ENCODE results near the gene DOCK2.

DNA sequence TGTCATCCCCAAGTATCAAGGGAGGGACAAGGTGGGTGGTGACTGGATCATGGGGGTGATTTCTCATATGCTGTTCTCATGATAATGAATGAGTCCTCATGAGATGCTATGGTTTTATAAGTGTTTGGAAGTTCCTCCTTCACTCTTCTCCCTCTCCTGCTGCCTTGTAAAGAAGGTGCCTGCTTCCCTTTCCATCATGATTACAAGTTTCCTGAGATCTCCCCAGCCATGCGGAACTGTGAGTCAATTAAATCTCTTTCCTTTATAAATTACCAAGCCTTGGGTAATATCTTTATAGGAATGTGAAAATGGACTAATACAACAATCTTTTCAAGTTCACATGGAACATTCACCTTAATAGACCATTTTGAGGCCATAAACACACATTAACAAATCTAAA lies 21.5 kb upstream of the DOCK2 start:
- no peak for TF ChIP-seq ZNF626 (tag by site-specific recombination; IDR thresholded peaks at IDR 0.05)
- TF ChIP-seq, protein P1, sequence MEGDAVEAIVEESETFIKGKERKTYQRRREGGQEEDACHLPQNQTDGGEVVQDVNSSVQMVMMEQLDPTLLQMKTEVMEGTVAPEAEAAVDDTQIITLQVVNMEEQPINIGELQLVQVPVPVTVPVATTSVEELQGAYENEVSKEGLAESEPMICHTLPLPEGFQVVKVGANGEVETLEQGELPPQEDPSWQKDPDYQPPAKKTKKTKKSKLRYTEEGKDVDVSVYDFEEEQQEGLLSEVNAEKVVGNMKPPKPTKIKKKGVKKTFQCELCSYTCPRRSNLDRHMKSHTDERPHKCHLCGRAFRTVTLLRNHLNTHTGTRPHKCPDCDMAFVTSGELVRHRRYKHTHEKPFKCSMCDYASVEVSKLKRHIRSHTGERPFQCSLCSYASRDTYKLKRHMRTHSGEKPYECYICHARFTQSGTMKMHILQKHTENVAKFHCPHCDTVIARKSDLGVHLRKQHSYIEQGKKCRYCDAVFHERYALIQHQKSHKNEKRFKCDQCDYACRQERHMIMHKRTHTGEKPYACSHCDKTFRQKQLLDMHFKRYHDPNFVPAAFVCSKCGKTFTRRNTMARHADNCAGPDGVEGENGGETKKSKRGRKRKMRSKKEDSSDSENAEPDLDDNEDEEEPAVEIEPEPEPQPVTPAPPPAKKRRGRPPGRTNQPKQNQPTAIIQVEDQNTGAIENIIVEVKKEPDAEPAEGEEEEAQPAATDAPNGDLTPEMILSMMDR (tag by site-specific recombination; IDR thresholded peaks at IDR 0.05), result no peak
- TF ChIP-seq KLF8 (tag by site-specific recombination; IDR thresholded peaks at IDR 0.05), result no peak
- no peak for TF ChIP-seq ZNF561 (tag by site-specific recombination; IDR thresholded peaks at IDR 0.05; ENCODE audit: borderline replicate concordance)
- no peak for TF ChIP-seq TRIM28 (IDR thresholded peaks at IDR 0.05; ENCODE audit: borderline replicate concordance, low read length)
- TF ChIP-seq ZNF335 (tag by site-specific recombination; conservative IDR thresholded peaks at IDR 0.05), result no peak
- TF ChIP-seq ZNF426 (tag by site-specific recombination; IDR thresholded peaks at IDR 0.05), result no peak
- TF ChIP-seq ZNF747 (tag by site-specific recombination; IDR thresholded peaks at IDR 0.05), result no peak
- TF ChIP-seq, protein P2, sequence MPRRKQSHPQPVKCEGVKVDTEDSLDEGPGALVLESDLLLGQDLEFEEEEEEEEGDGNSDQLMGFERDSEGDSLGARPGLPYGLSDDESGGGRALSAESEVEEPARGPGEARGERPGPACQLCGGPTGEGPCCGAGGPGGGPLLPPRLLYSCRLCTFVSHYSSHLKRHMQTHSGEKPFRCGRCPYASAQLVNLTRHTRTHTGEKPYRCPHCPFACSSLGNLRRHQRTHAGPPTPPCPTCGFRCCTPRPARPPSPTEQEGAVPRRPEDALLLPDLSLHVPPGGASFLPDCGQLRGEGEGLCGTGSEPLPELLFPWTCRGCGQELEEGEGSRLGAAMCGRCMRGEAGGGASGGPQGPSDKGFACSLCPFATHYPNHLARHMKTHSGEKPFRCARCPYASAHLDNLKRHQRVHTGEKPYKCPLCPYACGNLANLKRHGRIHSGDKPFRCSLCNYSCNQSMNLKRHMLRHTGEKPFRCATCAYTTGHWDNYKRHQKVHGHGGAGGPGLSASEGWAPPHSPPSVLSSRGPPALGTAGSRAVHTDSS (tag by site-specific recombination; IDR thresholded peaks at IDR 0.05), result no peak
- TF ChIP-seq, protein P3, sequence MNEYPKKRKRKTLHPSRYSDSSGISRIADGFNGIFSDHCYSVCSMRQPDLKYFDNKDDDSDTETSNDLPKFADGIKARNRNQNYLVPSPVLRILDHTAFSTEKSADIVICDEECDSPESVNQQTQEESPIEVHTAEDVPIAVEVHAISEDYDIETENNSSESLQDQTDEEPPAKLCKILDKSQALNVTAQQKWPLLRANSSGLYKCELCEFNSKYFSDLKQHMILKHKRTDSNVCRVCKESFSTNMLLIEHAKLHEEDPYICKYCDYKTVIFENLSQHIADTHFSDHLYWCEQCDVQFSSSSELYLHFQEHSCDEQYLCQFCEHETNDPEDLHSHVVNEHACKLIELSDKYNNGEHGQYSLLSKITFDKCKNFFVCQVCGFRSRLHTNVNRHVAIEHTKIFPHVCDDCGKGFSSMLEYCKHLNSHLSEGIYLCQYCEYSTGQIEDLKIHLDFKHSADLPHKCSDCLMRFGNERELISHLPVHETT (tag by site-specific recombination; IDR thresholded peaks at IDR 0.05), result no peak
- TF ChIP-seq, protein P4, sequence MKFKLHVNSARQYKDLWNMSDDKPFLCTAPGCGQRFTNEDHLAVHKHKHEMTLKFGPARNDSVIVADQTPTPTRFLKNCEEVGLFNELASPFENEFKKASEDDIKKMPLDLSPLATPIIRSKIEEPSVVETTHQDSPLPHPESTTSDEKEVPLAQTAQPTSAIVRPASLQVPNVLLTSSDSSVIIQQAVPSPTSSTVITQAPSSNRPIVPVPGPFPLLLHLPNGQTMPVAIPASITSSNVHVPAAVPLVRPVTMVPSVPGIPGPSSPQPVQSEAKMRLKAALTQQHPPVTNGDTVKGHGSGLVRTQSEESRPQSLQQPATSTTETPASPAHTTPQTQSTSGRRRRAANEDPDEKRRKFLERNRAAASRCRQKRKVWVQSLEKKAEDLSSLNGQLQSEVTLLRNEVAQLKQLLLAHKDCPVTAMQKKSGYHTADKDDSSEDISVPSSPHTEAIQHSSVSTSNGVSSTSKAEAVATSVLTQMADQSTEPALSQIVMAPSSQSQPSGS (tag by site-specific recombination; IDR thresholded peaks at IDR 0.05; ENCODE audit: low read depth), result no peak
- TF ChIP-seq ZNF549 (tag by site-specific recombination; IDR thresholded peaks at IDR 0.05), result no peak

Data from HEK293 (cell line).